Measurements from ENCODE around the gene OLIG1. TPM values are rescaled to one million over a fixed set of nuclear protein-coding genes. Genes with fewer than 3 reads are reported as not detected.

OLIG1 gene
- total RNA-seq, 1 experiment from 2014 or later, result not detected

- H3K9ac ChIP-seq (ENCODE audit: low read length), result no peak overlapping the region
- H3K9me2 ChIP-seq (ENCODE audit: insufficient read depth), result no peaks in the 10 kb centered on the region
- no peak overlapping the region for H2AFZ ChIP-seq (ENCODE audit: low read depth, low read length, poor library complexity, severe bottlenecking)
- RAD21 ChIA-PET (ENCODE audit: low non-redundant PET in 1 of 2, low total read pairs in 2 of 2, uncharacterized antibody in 2 of 2, unreplicated experiment in 2 of 2), result no interaction called here
- ATAC-seq, result no peak
- no peaks in the 10 kb centered on the region for H3K9me3 ChIP-seq (ENCODE audit: control insufficient read depth in 1 of 2, insufficient read depth in 1 of 2, low read depth in 1 of 2, low read length in 2 of 2)
- H3K79me2 ChIP-seq (ENCODE audit: insufficient read depth, low read length), result no peaks in the 10 kb centered on the region
- H3K27ac ChIP-seq (ENCODE audit: low read depth, low read length), result no peak overlapping the region
- no peak for DNase-seq (ENCODE audit: low read depth, low spot score)
- peaks cover 34% of the 10 kb centered on the region for H3K27me3 ChIP-seq (ENCODE audit: insufficient read depth, low read length)
- H3K4me1 ChIP-seq (ENCODE audit: control insufficient read depth in 1 of 2, insufficient read depth in 2 of 2, low read length in 2 of 2), result no peaks in the 10 kb centered on the region
- H3K4me2 ChIP-seq (ENCODE audit: low read length), result no peak overlapping the region
- POLR2A ChIA-PET, result no interaction called here
- CTCF ChIA-PET, result interaction anchor here (1.2 kb wide), 1 partner anchor 11 kb away, joined by 3 read pairs; no protein-coding TSS in a partner anchor
- intact Hi-C loops (cut with micrococcal nuclease), result no loop called here
- H3K36me3 ChIP-seq (ENCODE audit: control insufficient read depth in 1 of 2, insufficient read depth in 2 of 2, low read length in 2 of 2), result no peaks in the 10 kb centered on the region
- no peaks in the 10 kb centered on the region for H4K20me1 ChIP-seq (ENCODE audit: insufficient read depth)
- H3K4me3 ChIP-seq (replicated peaks in 1 of 2; ENCODE audit: low read depth in 1 of 2, low read length in 2 of 2), result no peak overlapping the region
- no TSS peak for BruUV-seq (replicated peaks)
- no peak for TF ChIP-seq EZH2 (IDR thresholded peaks at IDR 0.05)
- TF ChIP-seq ZBTB33 (IDR thresholded peaks at IDR 0.05; ENCODE audit: extremely low read depth, insufficient replicate concordance, low read length), result no peak
- no peak for TF ChIP-seq ATF3 (IDR thresholded peaks at IDR 0.05)
- no peak for TF ChIP-seq ZNF274 (IDR thresholded peaks at IDR 0.05; ENCODE audit: low read depth, low read length)
- no peak for TF ChIP-seq CBX3 (IDR thresholded peaks at IDR 0.05; ENCODE audit: low read depth)
- TF ChIP-seq FOSL1 (IDR thresholded peaks at IDR 0.05; ENCODE audit: low read depth), result no peak
- no peak for TF ChIP-seq JUND (IDR thresholded peaks at IDR 0.05)
- no peak for TF ChIP-seq MAX (IDR thresholded peaks at IDR 0.05)
Measured at GRCh38 chr21:33115631-33116510, 45.9 kb downstream of the OLIG1 start.
